ENCODE data around the gene OR2Y1. TPM values are rescaled to one million over a fixed set of nuclear protein-coding genes. Genes with fewer than 3 reads are reported as not detected.
"Not testable (repeated sequence)": the region's sequence is repeated elsewhere in the genome, so short reads cannot be mapped to it uniquely, and the experiment has no call there.

The OR2Y1 gene, protein sequence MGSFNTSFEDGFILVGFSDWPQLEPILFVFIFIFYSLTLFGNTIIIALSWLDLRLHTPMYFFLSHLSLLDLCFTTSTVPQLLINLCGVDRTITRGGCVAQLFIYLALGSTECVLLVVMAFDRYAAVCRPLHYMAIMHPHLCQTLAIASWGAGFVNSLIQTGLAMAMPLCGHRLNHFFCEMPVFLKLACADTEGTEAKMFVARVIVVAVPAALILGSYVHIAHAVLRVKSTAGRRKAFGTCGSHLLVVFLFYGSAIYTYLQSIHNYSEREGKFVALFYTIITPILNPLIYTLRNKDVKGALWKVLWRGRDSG
- not detected in 2 replicates for total RNA-seq (2014; rRNA removed; shearing (Covaris generic))

DNA sequence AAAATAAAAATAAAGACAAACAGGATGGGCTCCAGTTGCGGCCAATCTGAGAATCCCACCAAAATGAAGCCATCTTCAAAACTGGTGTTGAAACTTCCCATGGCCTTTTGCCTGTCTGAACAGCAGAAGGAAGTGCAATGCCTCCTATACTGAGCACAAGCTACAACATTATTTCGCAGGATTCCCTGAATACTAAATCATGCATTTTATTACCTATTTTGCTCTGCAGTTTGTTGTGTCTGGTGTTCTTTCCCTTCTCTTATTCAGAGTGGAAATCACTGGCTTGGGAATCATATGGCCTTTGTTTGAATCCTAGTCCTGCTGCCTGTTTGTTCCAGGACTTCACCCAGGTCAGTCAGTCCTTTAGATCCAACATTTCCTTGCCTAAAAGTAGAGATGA lies at the start of gene OR2Y1:
TSS of gene OR2Y1 (minus strand) at position 101 of the 400 bp plus-strand sequence. CDS start at position 101, 0 bp downstream.
- no peak for DNase-seq (ENCODE audit: low read depth)

DNA sequence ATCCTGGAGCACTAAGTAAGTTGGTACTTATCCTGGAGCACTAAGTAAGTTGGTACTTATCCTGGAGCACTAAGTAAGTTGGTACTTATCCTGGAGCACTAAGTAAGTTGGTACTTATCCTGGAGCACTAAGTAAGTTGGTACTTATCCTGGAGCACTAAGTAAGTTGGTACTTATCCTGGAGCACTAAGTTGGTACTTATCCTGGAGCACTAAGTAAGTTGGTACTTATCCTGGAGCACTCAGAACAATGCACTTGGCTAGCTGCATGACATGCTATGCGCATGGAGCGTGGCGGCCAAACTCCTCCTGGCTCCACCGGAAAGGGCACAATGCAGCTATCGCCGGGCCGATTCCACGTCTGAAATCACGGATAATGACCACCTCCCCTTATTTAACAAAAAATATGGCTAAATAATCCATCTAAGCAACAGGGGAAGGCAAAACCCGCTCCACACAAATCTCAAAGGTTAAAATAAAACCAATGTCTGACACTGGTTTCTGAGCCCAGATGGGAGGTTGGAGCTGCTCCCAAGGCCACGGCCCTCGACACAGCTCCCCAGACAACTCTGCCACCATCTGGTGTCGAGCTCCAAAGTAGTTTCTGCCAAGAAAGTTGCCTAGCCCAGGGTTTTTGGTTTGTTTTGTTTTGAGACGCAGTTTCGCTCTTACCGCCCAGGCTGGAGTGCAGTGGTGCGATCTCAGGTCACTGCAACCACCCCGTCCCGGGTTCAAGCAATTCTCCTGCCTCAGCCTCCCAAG lies 49.0 kb upstream of the OR2Y1 start:
- not testable (repeated sequence) for DNase-seq (ENCODE audit: low read depth)

DNA sequence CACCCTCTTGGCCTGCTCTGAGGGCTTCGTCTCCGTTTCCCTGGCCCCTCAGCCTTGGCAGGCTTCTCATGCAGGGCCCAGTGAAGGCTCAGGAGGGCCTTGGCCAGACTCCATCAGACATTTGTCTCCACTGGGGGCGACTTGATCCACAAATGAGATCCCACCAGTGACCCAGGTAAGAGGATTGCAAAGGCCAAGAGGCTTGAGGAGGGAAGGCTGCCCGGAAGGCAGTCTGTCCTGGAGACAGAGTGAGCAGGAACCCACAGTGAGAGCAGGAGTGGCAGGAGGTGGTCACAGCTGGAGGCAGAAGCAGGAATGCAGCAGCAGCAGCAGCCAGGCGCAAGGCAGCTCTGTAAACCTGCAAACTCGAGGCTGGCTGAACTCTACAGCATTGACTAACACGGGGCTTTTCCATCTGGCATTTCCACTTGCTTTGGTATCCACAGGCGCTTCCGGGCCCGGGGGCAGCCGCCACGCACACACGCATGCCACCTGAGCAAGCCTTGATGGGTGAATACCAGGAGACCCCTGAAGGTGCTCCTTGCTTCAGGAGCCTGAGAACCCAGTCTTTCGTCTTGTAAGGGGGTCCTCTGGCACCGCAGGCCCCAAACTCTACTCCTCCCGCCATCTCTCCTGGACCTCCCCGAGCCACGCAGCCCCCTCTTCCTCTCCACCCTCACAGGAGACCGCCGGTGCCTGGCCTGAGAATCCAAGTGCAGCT lies 48.0 kb upstream of the OR2Y1 start:
- DNase-seq (ENCODE audit: low read depth): no peak

DNA sequence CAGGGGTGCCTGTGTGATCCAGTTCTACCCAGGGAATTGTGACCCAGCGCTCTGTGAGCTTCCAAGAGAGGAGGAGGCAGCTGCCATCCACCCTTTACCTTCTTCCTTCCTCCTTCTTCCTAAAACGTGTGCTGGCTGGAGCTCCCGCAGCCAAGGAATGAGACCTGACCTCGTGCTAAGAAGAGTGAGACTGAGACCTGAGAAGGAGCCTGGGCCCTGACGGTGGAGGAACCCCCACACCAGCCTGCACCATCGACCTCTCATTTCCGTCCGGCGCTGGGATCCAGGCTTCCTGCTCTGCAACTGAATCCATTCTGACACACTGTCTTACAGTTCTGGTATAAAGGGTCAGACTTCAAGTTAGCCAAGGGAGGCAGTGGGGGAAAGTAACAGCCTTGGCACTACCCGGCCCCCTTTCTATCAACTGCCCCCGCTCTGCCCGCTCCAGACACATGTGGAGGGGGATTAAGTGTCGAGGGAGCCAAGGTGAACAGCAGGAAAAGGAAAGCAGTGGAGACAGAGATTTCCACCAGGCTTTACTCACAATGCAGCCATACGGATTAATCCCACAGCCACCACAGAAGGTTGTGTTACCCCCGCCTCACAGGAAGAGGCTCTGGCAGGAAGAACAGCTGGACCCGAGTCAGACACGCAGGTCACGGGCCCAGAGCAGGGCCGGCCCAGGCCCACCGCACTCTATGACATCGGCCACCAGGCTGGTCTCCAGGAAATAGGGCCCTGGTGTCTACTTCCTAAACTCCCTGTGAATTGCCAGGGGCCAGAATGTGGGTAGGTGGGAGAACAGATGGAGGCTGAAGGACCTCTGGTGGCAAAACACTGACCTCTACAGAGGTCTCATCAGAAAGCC lies 46.9 kb upstream of the OR2Y1 start:
- DNase-seq (ENCODE audit: low read depth): no peak

DNA sequence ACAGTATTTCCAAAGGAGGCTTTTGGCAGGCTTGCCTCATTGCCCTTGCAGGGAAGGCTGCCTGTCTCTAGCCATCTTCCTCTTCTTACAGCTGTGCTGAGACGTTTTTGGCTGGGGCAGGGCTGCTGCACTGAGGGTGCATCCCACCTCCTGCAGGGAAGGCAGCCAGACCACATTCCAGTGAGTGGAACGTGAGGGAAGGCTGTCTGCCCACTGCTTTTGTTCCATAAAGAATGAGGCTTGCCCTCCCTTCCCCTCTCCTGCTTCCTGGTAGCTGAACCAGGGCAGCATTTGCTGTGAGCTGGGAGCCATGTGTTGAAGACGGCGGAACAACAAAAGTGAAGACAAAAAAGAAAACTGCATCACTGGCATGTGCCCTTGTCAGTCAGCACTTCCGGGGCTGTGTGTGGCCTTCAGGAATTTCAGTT lies 46.0 kb upstream of the OR2Y1 start:
- peak; percentile 72 for DNase-seq (ENCODE audit: low read depth)

DNA sequence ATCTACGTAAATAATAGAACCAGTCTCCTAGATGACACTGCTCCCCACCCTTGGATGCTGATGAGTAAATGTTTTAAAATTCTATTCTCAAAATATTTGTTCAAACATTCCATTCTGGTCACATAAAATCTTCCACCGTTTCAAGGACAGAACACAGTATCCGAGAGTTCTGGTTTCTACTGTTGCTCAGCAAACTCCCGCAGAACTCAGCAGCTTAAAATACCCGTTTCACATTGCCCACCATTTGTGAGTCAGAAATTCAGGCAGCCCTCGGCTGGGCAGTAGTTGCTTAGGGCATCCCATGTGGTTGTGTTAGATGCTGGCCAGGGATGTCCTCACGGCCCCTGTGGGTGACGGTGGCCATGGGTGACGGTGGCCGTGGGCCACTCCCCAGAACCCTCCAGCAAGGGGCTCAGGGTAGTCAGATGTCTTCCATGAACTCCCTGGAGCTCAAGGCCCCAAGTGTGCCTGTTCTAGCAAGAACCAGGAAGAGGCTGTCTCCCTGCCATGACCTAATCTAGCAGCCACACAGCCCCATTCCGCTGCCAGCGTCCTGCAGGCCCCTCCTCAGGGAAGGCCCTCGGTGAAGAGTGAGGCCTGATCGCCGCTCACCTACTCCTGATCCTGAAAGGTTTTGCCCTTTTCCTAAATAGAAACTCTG lies 45.4 kb upstream of the OR2Y1 start:
- peak; percentile 40 for DNase-seq (ENCODE audit: low read depth)

DNA sequence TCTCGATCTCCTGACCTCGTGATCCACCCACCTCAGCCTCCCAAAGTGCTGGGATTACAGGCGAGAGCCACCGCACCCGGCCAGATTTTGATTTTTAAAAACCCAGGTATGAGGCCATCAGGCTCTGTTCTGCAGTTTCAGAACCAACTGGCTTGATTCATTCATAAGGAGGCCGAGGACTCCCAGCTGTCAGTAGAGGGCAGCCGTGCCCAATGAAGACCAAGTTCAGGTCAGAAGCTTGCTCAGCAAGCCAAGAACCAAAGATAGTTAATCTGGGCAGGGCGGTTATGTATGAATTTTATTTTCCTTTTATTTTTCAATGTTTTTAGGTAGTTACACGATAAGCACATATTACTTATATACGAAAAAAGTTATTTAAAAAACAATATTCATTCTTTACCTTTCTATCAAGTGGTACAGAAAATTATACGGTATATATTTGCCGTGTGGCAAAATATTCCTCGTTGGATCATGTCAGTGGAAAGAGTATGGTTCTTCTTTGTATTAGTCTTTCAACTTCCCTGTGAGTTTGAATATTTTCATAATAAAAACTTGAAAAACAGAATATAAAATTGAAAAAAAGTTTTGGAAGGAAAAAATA lies 44.7 kb upstream of the OR2Y1 start:
- peak; percentile 84 for DNase-seq (ENCODE audit: low read depth)

DNA sequence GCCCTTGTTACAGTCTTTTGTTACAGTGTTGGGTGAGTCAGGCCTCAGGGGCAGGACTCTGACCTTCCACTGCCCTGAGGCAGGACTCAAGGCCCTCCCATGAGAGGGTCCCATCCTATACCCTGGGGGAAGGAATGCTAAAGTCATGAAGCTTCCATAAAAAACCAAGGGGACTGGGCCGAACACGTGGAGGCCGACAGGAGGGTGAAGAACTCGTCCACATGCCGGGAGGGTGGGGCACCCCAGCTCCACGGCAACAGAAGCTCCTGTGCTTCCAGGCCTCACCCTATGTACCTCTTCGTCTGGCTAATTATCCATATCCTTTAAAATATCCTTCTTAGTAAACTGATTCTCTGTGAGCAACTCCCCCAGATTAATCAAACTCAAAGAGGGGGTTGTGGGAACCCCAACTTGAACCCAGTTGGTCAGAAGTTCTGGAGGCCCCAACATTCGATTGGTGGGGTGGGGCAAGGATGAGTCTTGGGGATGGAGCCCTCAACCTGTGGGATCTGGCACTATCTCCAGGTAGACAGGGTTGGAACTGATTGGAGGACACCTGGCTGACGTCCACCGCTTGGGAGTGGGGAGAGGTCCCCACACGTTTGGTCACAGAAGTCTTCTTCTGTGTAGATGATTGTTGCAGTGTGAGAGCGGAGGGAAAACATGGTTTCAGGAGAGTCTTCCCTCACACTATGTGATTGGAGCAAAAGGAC lies 43.6 kb upstream of the OR2Y1 start:
- no peak for DNase-seq (ENCODE audit: low read depth)

DNA sequence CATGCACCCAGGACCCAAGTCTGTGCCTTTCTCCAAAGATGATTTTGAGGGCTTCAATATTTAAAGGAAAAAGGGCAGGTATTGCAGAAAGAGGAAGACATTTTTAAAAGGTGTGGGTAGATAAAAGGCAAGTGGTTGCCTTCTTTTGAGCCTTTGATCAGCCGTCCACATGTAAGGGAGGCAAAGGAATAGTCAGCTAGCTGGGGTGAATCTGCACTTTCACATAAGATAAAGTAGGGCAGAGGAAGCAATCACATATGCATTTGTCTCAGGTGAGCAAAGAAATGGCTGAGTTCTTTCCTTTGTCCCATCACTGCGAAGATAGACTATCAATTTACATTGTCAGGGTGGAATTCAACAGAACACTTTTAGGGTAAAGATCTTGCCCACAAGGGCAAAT lies 42.9 kb upstream of the OR2Y1 start:
- DNase-seq (ENCODE audit: low read depth): no peak

DNA sequence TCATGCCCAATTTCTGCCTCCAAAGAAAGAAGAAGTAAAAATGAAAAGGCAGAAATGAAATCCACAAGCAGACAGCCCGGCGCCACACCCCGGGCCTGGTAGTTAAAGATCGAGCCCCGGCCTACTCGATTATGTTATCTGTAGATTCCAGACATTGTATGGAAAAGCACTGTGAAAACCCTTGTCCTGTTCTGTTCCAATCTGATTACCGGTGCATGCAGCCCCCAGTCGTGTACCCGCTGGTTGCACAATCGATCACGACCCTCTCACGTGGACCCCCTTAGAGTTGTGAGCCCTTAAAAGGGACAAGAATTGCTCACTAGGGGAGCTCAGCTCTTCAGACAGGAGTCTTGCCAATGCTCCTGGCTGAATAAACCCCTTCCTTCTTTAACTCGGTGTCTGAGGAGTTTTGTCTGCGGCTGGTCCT lies 42.1 kb upstream of the OR2Y1 start:
- DNase-seq (ENCODE audit: low read depth): not testable (repeated sequence)

DNA sequence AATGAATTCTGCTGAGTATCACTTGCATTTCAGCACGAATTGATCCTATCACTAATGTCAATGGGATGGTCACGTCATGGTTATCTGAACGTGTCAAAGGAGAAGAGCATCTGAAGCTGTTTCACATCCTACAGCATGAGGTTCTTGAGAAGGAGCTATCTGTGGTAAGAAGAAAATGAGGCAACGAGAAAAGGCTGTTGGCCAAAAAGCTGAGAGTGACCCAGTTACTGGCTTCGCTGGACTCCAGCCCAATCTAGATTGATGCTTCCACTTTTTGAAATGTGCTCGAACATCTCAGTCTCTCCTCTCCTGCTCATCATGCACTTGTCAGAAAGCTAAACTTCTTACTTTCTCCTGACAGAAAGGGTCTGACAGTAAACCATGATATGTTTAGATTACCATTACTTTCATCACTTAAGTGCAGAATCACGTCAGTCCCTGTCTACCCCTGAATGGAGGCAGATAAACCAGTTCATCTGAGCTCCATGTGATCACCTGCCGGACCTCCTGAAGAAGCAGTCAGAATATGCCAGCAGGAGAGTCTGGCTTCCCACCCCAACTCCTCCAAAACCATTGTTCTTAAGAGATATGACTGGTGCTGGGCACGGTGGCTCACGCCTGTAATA lies 40.2 kb upstream of the OR2Y1 start:
- DNase-seq (ENCODE audit: low read depth): no peak

DNA sequence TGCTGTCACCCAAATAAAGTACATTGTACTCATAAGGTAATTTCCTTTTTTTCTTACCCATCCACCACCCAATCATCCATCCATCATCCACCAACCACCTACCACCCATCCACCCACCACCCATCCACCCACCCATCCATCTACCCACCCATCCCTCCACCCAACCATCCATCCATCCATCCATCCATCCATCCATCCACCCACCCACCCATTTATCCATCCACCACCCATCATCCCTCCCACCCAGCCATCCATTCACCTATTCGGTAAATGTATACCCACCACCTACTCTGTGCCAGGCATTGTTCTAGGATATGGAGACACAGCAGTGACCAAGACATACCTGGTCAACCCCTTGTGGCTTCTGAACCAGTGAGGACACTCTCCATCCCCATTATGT lies 37.6 kb upstream of the OR2Y1 start:
- DNase-seq (ENCODE audit: low read depth): no peak

DNA sequence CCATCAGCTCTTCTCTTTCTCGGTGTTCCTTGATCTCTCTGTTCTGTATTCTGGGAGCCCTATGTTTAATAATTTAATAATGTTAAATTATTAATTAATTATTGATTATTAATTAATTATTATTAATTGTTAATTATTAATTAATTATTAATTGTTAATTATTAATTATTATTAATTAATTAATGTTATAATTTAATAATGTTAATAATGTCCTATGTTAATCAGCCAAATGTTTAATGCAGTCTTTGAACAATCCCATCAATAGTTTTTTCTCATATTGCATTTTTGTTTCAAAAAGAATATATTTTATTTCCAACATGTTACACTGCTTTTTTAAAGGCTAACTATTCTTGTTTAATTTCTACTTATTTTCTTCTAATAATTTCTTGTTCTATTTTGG lies 36.5 kb upstream of the OR2Y1 start:
- no peak for DNase-seq (ENCODE audit: low read depth)

DNA sequence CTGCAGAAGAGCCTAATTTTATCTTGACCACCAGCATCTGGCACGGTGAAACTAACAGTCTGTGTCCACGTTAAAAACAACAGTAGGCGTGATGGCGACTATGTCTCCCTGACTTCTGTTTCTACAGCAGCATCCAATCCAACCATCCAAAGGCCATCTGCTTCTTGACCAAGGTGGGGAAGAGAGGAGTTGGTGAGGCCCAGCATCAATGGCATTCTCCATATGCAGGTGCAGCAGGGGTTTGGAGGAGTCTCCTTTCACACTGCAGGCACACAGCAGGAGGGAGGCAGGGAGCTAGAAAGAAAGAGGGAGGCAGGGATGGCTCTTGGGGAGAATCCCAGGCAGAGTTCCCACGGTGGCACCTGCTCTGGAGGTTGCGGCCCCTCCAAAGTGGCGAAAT lies 35.8 kb upstream of the OR2Y1 start:
- DNase-seq (ENCODE audit: low read depth): no peak

DNA sequence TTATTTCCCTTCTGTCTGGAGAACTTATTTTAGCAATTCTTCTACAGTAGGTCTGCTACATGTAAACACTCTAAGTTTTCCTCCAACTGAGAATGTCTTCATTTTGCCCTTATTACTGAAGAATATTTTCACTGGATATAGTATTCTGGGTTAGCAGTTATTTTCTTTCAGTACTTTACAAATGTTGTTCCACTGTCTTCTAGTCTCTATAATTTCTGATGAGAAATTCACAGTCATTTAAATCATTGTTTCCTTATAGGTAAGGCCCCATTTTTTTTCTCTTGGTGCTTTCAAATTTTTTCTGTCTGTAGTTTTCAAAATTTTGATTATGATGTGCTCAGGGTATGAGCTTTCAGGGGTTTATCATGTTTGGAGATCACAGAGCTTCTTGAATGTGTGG lies 32.0 kb upstream of the OR2Y1 start:
- no peak for DNase-seq (ENCODE audit: low read depth)

DNA sequence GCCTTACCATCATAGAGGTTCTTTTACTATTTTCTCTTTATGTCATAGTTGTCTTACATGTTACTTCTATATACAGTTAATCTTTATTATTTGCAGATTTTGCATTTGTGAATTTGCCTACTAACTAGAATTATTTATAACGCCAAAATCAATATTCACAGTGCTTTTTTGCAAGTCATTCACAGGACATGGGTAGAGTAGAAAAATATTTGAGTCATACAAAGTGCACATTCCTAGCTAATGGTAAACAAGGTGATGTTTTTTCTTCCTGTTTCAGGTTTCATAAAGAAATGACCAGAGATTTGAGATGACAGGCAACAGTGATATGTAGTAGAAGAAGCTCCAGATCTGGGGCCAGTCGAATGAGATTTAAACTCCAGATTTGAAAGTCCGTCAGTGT lies 30.0 kb upstream of the OR2Y1 start:
- DNase-seq (ENCODE audit: low read depth): no peak

DNA sequence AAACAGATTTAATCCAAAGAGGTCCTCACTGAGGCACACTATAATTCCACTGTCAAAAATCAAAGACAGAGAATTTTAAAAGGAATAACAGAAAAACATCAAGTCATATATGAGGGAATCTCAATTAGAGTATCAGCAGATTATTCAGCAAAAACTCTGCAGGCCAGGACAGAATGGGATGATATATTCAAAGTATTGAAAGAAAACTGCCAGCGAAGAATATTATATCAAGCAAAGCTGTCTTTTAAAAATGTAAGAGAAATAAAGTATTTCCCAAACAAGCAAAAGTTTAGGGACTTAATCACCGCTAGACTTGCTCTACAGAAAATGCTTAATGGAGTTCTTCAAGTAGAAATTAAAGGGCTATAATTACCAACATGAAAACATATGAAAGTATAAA lies 15.7 kb upstream of the OR2Y1 start:
- no peak for DNase-seq (ENCODE audit: low read depth)

DNA sequence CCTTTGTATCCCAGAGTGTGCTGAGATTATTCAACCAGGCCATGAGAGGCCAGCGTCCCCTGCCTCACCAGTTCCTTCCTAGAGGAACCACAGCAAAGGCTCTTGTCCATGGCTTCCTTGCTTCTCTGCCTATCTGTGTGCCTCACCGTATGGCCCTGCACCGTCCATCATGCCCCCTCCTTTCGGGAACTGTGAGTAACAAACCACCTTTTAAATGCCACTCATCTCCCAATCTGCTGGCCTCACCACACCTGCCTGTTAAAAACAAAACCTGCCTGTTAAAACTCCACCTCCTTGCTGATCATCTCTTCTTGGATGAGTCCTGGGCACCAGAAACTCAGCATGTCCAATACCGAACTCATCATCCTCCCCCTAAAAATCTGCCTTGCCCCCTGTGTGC lies 4.4 kb upstream of the OR2Y1 start:
- no peak for DNase-seq (ENCODE audit: low read depth)

DNA sequence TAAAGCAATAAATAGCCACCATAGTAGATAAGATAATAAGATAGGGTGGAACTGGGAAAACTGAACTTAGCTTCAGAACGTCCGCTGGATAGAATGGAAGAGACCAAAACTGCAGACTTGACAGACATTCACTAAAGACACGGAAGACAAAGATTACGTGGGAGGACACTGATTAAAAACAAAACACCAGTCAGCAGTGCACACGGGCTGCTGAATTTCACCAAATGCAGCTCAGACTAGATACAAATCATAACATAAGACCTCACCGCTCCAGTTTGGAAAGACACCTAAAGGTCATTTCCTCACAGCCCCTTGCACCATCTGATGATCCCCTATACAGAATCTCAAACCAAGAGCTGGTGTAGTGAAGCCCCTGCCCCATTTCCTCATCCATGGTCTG lies 2.9 kb upstream of the OR2Y1 start:
- DNase-seq (ENCODE audit: low read depth): no peak

DNA sequence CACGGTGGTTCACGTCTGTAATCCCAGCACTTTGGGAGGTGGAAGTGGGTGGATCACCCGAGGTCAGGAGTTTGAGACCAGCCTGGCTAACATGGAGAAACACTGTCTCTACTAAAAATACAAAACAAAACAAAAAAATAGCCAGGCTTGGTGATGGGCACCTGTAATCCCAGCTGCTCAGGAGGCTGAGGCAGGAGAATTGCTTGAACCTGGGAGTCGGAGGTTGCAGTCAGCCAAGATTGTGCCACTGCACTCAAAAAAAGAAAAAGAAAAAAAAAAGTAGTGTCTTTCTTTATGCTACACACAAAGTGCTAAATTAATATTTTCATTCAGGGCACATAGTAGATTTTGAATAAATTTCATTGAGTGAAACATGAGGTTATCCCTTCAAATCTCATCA lies 1.1 kb upstream of the OR2Y1 start:
- not testable (repeated sequence) for DNase-seq (ENCODE audit: low read depth)

All from Daoy (cell line).